OCI-LY1 (cell line): Measurements from ENCODE around the gene TNRC6A.

ENCODE experiments used
- EZH2 ChIP-seq: fragments of 200-600 bp; sonication (generic), shearing (Covaris generic); IDR thresholded peaks from 2 replicates; pipeline ENCODE4 v1.8.0; 2017; ENCODE audit warnings: borderline replicate concordance, mixed run types, mild to moderate bottlenecking, antibody characterized with exemption, low read length, moderate library complexity, mixed read lengths
- TF ChIP-seq, protein P1 (sequence below): fragments of 200-600 bp; sonication (generic), shearing (Covaris generic); IDR thresholded peaks from 2 replicates; pipeline ENCODE4 v1.5.1; 2017; ENCODE audit warnings: mild to moderate bottlenecking, antibody characterized with exemption, low read length, moderate library complexity, mixed read lengths

DNA sequence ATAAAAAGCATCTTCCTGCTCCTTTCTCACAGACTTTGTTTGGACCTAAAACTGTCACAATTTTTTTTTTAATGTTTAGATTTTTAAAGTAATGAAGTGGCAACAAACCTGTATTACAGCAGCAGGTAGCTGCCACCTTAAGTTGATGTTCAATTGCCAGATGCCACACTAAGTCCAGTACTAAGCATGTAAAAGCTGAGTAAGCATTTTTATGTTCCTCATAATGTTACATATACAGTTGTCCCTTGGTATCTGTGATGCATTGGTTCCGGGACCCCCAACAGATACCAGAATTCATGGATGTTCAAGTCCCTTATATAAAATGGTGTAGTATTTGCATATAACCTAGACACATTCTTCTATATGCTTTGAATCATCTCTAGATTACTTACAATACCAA, 45.1 kb downstream of the TNRC6A start:
- TF ChIP-seq, protein P1, sequence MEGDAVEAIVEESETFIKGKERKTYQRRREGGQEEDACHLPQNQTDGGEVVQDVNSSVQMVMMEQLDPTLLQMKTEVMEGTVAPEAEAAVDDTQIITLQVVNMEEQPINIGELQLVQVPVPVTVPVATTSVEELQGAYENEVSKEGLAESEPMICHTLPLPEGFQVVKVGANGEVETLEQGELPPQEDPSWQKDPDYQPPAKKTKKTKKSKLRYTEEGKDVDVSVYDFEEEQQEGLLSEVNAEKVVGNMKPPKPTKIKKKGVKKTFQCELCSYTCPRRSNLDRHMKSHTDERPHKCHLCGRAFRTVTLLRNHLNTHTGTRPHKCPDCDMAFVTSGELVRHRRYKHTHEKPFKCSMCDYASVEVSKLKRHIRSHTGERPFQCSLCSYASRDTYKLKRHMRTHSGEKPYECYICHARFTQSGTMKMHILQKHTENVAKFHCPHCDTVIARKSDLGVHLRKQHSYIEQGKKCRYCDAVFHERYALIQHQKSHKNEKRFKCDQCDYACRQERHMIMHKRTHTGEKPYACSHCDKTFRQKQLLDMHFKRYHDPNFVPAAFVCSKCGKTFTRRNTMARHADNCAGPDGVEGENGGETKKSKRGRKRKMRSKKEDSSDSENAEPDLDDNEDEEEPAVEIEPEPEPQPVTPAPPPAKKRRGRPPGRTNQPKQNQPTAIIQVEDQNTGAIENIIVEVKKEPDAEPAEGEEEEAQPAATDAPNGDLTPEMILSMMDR = no peak
- TF ChIP-seq EZH2 = no peak
